Gastroesophageal sphincter (tissue), 3 donors: ENCODE data around the gene NR3C1.

Experiments
- CTCF ChIP-seq, 4 experiments: fragments of 200-600 bp in 2 of 4; fragments of 450-650 bp in 2 of 4; sonication (generic) in 1 of 4; IDR thresholded peaks; one replicate each; pipeline ENCODE4 v1.5.1; 2017 to 2019; ENCODE audit warnings: antibody characterized with exemption in 4 of 4, mild to moderate bottlenecking in 2 of 4, moderate library complexity in 2 of 4
- EP300 ChIP-seq: sonication (generic); formaldehyde crosslinking; IDR thresholded peaks from one replicate; pipeline ENCODE4 v1.6.1; 2017; ENCODE audit warnings: antibody characterized with exemption, mild to moderate bottlenecking
- POLR2A ChIP-seq, 2 donors: fragments of 450-650 bp; IDR thresholded peaks; one replicate each; pipeline ENCODE4 v1.6.1; 2017; ENCODE audit warnings: antibody characterized with exemption in 2 of 2, mild to moderate bottlenecking in 2 of 2, moderate library complexity in 1 of 2
- POLR2AphosphoS5 ChIP-seq: sonication (generic); formaldehyde crosslinking; IDR thresholded peaks from one replicate; pipeline ENCODE4 v1.6.1; 2017; ENCODE audit warnings: antibody characterized with exemption

- TF ChIP-seq CTCF (IDR thresholded peaks at IDR 0.05) (no peak), EP300 (no peak), POLR2A (IDR thresholded peaks at IDR 0.05) (no peak), POLR2AphosphoS5 (no peak)
Observed at GRCh38 chr5:143254819-143255218, 148.7 kb downstream of the NR3C1 start.
